Neutrophil (primary cell): ENCODE results near the gene TLL1.

Experiments
- H3K27ac ChIP-seq: fragments of 200-600 bp; sonication (generic); 2 replicates; pipeline ENCODE4 v1.5.1; 2016; ENCODE audit warnings: mild to moderate bottlenecking, moderate library complexity
- H3K27me3 ChIP-seq: fragments of 200-600 bp; sonication (generic); 2 replicates; pipeline ENCODE4 v1.6.0; 2016; ENCODE audit warnings: mild to moderate bottlenecking
- H3K36me3 ChIP-seq: fragments of 200-600 bp; sonication (generic); 2 replicates; pipeline ENCODE4 v1.5.1; 2017
- H3K4me1 ChIP-seq, 2 experiments: fragments of 200-600 bp in 1 of 2; sonication (generic) in 1 of 2; 1 replicate in 1 of 2; 2 replicates in 1 of 2; pipeline versions ENCODE4 v1.5.1 to v1.6.1; 2013 to 2016; ENCODE audit warnings: low read depth in 1 of 2, low read length in 1 of 2, mild to moderate bottlenecking in 1 of 2, moderate library complexity in 1 of 2; ENCODE audit not compliant: control insufficient read depth in 1 of 2, insufficient read depth in 1 of 2
- H3K4me3 ChIP-seq, 2 experiments: fragments of 200-600 bp in 1 of 2; sonication (generic) in 1 of 2; 1 replicate in 1 of 2; 2 replicates in 1 of 2; pipeline ENCODE4 v1.5.1; 2013 to 2016; ENCODE audit warnings: low read depth in 1 of 2, low read length in 1 of 2, mild to moderate bottlenecking in 1 of 2, moderate library complexity in 1 of 2
- H3K9me3 ChIP-seq: fragments of 200-600 bp; sonication (generic); 2 replicates; pipeline ENCODE4 v1.5.1; 2016
- TF ChIP-seq, protein P1 (sequence below): fragments of 200-600 bp; sonication (generic); IDR thresholded peaks from 2 replicates; pipeline ENCODE4 v1.5.1; 2016; ENCODE audit warnings: antibody characterized with exemption

TLL1 gene

DNA sequence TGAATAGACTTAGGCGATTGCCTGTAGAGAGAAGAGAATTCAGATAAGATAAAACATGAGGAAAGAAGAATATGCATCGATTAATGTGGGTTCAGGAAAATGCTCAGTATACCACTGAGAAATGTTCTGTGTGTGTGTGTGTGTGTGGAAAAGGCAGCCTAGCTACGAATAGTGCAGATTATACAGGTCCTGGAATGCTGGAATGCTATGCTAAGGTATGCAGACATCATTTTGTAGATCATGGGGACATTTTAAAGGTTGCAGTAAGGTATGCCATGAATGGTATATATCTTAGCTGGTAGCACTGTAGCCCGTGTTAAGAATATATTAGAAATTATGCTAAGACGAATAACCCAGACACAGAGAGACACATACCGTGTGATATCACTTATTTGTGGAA, 267.9 kb downstream of the TLL1 start:
- no peak overlapping the region for H3K4me3 ChIP-seq
- no peaks in the 10 kb centered on the region for H3K4me1 ChIP-seq
- H3K27ac ChIP-seq = no peak overlapping the region
- no peaks in the 10 kb centered on the region for H3K36me3 ChIP-seq
- TF ChIP-seq, protein P1, sequence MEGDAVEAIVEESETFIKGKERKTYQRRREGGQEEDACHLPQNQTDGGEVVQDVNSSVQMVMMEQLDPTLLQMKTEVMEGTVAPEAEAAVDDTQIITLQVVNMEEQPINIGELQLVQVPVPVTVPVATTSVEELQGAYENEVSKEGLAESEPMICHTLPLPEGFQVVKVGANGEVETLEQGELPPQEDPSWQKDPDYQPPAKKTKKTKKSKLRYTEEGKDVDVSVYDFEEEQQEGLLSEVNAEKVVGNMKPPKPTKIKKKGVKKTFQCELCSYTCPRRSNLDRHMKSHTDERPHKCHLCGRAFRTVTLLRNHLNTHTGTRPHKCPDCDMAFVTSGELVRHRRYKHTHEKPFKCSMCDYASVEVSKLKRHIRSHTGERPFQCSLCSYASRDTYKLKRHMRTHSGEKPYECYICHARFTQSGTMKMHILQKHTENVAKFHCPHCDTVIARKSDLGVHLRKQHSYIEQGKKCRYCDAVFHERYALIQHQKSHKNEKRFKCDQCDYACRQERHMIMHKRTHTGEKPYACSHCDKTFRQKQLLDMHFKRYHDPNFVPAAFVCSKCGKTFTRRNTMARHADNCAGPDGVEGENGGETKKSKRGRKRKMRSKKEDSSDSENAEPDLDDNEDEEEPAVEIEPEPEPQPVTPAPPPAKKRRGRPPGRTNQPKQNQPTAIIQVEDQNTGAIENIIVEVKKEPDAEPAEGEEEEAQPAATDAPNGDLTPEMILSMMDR = no peak
- H3K9me3 ChIP-seq = no peaks in the 10 kb centered on the region
- H3K27me3 ChIP-seq = no peaks in the 10 kb centered on the region

DNA sequence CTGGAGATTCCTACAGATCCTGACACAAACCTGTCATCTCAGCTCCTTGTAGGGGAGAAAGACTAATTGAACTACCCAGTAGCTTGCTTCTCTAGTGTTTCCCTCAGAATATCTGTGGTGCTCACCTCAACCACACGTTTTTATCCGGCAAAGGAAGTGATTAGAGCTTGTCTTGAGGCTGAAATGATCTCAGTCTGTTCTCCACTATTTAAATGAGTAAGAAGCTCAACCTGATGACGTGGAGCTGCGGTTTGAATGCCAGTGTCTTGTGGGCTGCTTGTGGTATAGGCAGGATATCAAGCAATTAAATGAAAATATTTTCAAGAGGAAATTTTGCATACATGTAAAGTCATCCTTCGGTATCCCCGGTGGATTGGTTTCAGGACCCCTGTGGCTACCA, 270.2 kb downstream of the TLL1 start:
- H3K4me1 ChIP-seq = no peaks in the 10 kb centered on the region
- H3K9me3 ChIP-seq = no peaks in the 10 kb centered on the region
- H3K27me3 ChIP-seq = no peaks in the 10 kb centered on the region
- H3K27ac ChIP-seq = no peak overlapping the region
- TF ChIP-seq, protein P1 = no peak
- no peak overlapping the region for H3K4me3 ChIP-seq
- H3K36me3 ChIP-seq = no peaks in the 10 kb centered on the region

DNA sequence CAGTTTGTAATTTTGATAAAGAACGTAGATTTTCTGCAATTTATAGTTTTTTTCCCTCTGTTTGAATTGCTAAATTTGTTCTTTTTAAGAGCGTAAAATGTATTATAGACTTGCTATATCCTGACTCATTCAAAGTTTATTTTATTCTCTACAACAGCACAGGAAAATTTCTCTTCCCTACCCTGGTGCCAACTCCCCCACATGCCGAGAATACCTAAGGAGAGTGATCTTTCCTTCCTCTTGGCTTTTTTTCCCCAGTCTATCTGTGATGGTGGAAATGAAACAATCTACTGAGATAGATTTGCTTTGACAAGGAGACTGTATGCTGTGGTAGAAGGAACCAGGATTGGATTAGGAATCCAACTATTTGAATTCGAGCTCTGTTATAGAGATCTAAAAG, 271.6 kb downstream of the TLL1 start:
- Histone ChIP-seq H3K4me1 (no peaks in the 10 kb centered on the region), H3K36me3 (no peaks in the 10 kb centered on the region), H3K9me3 (no peaks in the 10 kb centered on the region), H3K27me3 (no peaks in the 10 kb centered on the region), H3K4me3 (no peak overlapping the region), H3K27ac (no peak overlapping the region)
- TF ChIP-seq, protein P1 = no peak

DNA sequence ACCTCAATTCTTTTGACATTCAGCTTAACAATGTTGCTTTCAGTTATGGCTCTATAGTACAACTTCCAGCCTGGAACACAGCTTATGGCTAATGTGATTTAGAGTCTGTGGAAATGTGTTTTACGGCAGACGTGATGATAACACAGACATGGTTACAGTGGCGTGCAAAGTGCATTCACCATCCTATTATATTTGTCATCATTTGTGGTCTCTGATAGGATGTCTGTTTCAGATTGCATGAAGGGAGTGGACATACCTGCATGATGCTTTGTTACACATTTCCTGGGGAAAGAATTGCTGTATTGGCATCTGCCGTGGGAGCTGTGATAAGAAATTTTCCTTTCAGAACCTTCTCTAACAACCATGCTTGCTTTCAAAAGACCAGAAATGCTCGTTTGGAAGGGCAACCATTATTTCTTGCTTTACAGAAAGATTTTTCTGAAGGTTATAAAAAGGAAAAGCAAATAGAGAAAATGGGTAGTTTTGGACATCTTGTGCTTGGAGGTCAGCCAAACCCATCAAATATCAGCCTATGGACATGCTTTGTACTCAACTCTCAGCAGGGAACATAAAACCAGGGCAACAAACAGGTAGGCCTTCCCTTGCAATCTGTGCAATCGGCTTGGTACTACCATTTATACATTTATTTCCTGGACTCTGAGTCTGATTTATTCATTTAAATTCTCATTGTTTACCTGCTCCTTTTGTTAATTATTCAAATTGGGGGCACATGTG, 273.9 kb downstream of the TLL1 start:
- TF ChIP-seq, protein P1 = no peak
- H3K4me3 ChIP-seq = no peak overlapping the region
- no peaks in the 10 kb centered on the region for H3K9me3 ChIP-seq
- no peaks in the 10 kb centered on the region for H3K27me3 ChIP-seq
- H3K4me1 ChIP-seq = no peaks in the 10 kb centered on the region
- H3K27ac ChIP-seq = no peak overlapping the region
- H3K36me3 ChIP-seq = no peaks in the 10 kb centered on the region
